ENCODE data around the gene PCDHA2. TPM values are rescaled to one million over a fixed set of nuclear protein-coding genes. Genes with fewer than 3 reads are reported as not detected.
"Not testable (repeated sequence)": the region's sequence is repeated elsewhere in the genome, so short reads cannot be mapped to it uniquely, and the experiment has no call there.

PCDHA2 gene
- total RNA-seq, 1 donor from 2014 or later, result not detected

GRCh38 chr5:140785905-140786686, 8.6 kb upstream of the PCDHA2 start, which contains the start of gene PCDHA1:
Gene PCDHA1 (plus strand): TSS chr5:140786140.
- Mint-ChIP-seq H3K4me1 (no peaks in the 10 kb centered on the region), H3K4me3 (no peak within 1 kb of the TSS), H3K27ac (no peak within 1 kb of the TSS), H3K36me3 (ENCODE audit: low read depth) (peaks cover 8% of the 10 kb centered on the region), H3K9me3 (peaks cover 28% of the 10 kb centered on the region), H3K27me3 (peaks cover 12% of the 10 kb centered on the region)
- ATAC-seq (ENCODE audit: low read depth) (no peak), DNase-seq (no peak)
- ChIA-PET POLR2A (no interaction called here), CTCF (no interaction called here)
- intact Hi-C loops (cut with micrococcal nuclease), result no loop called here
- TF ChIP-seq CTCF (IDR thresholded peaks at IDR 0.05), result no peak

- H3K4me1 Mint-ChIP-seq; CTCF ChIA-PET; H3K36me3 Mint-ChIP-seq (ENCODE audit: low read depth); intact Hi-C loops (cut with micrococcal nuclease); POLR2A ChIA-PET; ATAC-seq (ENCODE audit: low read depth); H3K4me3 Mint-ChIP-seq; H3K27ac Mint-ChIP-seq; DNase-seq: not testable (repeated sequence)
- peaks cover 30% of the 10 kb centered on the region for H3K9me3 Mint-ChIP-seq
- H3K27me3 Mint-ChIP-seq, result peaks cover 16% of the 10 kb centered on the region
Observed at GRCh38 chr5:140787422-140787821, 7.2 kb upstream of the PCDHA2 start.

- peaks cover 33% of the 10 kb centered on the region for H3K9me3 Mint-ChIP-seq
- intact Hi-C loops (cut with micrococcal nuclease); H3K27ac Mint-ChIP-seq; POLR2A ChIA-PET; H3K4me3 Mint-ChIP-seq; H3K36me3 Mint-ChIP-seq (ENCODE audit: low read depth); H3K4me1 Mint-ChIP-seq; ATAC-seq (ENCODE audit: low read depth); CTCF ChIA-PET; DNase-seq: not testable (repeated sequence)
- peaks cover 19% of the 10 kb centered on the region for H3K27me3 Mint-ChIP-seq
Observed at GRCh38 chr5:140787849-140788504, 6.7 kb upstream of the PCDHA2 start.

GRCh38 chr5:140791089-140791488, 3.6 kb upstream of the PCDHA2 start:
- H3K4me3 Mint-ChIP-seq, result no peak overlapping the region
- no peak for ATAC-seq (ENCODE audit: low read depth)
- ChIA-PET POLR2A (no interaction called here), CTCF (no interaction called here)
- H3K27ac Mint-ChIP-seq, result no peak overlapping the region
- no peak for DNase-seq
- H3K36me3 Mint-ChIP-seq (ENCODE audit: low read depth), result peaks cover 5% of the 10 kb centered on the region
- no peak for TF ChIP-seq CTCF (IDR thresholded peaks at IDR 0.05)
- intact Hi-C loops (cut with micrococcal nuclease), result no loop called here
- peaks cover 21% of the 10 kb centered on the region for H3K27me3 Mint-ChIP-seq
- H3K9me3 Mint-ChIP-seq, result peaks cover 27% of the 10 kb centered on the region
- H3K4me1 Mint-ChIP-seq, result no peaks in the 10 kb centered on the region

GRCh38 chr5:140795259-140795641, 598 bp downstream of the PCDHA2 start:
- ChIA-PET POLR2A (no interaction called here), CTCF (no interaction called here)
- H3K4me3 Mint-ChIP-seq, result no peak overlapping the region
- H3K27me3 Mint-ChIP-seq, result peaks cover 12% of the 10 kb centered on the region
- intact Hi-C loops (cut with micrococcal nuclease), result no loop called here
- H3K4me1 Mint-ChIP-seq, result no peaks in the 10 kb centered on the region
- no peak for TF ChIP-seq CTCF (IDR thresholded peaks at IDR 0.05)
- peaks cover 28% of the 10 kb centered on the region for H3K9me3 Mint-ChIP-seq
- H3K27ac Mint-ChIP-seq, result no peak overlapping the region
- peaks cover 2% of the 10 kb centered on the region for H3K36me3 Mint-ChIP-seq (ENCODE audit: low read depth)
- no peak for DNase-seq
- no peak for ATAC-seq (ENCODE audit: low read depth)

GRCh38 chr5:140796072-140796717, 1.5 kb downstream of the PCDHA2 start:
- H3K4me1 Mint-ChIP-seq; H3K27ac Mint-ChIP-seq; ATAC-seq (ENCODE audit: low read depth); H3K27me3 Mint-ChIP-seq; DNase-seq; intact Hi-C loops (cut with micrococcal nuclease); H3K4me3 Mint-ChIP-seq; CTCF ChIA-PET; POLR2A ChIA-PET; H3K36me3 Mint-ChIP-seq (ENCODE audit: low read depth): not testable (repeated sequence)
- peaks cover 29% of the 10 kb centered on the region for H3K9me3 Mint-ChIP-seq

Data from activated B cell treated with CpG ODN at 0.5 μM for 24 hours (primary cell).